Stimulated activated CD8-positive, alpha-beta memory T cell treated with anti-CD3 and anti-CD28 coated beads, Interleukin-4, amount 100 ng/mL, for 48 hours (primary cell): ENCODE data around the gene MZT2B.
"Not testable (repeated sequence)": the region's sequence is repeated elsewhere in the genome, so short reads cannot be mapped to it uniquely, and the experiment has no call there.

Source experiments
- DNase-seq: peaks from one replicate; pipeline ENCODE4 v3.0.0-alpha.2; 2020

The MZT2B gene

DNA sequence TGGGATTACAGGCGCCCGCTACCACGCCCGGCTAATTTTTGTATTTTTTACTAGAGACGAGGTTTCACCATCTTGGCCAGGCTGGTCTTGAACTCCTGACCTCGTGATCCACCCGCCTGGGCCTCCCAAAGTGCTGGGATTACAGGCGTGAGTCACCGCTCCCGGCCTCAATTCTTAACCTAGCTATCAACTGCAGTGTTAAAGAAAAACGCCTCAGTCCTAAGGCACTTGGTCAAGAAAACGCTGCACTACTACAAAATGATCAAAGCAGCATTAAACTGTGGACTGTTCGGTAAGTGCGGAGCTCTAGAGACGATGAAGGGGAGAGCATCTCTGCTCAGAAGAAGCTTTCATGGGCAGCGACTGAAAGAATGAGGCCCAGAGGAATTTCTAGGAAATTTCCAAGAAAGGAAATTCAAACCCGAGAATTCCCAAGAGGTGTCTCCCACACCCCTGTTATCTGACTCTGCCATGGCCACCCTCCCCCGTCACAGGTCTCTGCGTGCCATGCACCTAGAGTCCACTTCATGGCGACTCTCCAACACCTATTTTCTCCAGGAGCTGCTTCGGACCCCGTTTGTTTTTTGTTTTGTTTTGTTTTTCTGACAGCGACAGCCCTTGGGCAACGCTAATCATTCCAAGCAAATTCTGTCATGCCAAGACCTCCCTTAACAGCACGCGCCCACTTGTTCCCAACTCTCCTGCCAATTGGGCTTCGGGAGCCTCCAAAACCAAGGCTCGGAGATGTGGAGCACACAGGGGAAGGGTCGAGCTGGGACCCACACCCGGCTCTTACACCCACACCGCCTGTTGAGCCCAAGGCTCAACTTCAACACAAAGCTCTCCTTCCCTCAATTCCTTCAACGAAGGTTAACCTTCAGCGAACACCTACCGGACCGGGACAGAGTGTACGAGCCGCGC, 1.4 kb upstream of the MZT2B start:
- DNase-seq = not testable (repeated sequence)

DNA sequence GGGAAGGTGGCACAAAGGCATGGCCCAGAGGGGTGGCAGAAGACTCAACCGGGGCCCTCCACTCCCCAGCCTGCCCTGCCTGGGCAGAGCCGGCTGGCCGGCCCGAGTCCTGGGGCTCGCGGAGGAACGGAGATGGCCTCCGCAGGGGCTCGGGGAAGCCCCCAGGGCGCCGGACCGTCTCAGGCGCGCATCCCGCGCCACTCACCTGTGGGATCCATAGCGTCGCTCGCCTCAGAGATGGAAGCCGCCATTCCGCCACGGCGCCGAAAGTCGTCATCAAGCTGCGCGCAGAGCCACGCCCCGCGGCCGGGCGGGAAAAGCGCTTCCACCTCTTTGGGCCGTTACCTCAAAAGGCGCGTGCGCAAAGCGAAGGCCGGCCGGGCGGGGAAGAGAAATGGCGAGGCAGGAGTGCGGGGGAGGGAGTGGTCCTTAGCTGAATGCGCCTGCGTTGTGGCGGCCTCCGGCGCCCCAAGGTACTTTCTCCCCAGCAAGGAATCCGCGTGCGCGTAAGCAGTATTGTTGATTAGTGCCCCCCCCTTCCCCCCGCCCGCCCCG, 660 bp upstream of the MZT2B start, which contains the start of gene SMPD4:
Gene SMPD4, minus strand, starts transcription at position 278 of the 555 bp plus-strand sequence. CDS start 5,010 bp downstream, outside the sequence.
- DNase-seq = peak; percentile 98

- not testable (repeated sequence) for DNase-seq
These were observed 907 bp downstream of the MZT2B start for GRCh38 chr2:130182826-130183511.

DNA sequence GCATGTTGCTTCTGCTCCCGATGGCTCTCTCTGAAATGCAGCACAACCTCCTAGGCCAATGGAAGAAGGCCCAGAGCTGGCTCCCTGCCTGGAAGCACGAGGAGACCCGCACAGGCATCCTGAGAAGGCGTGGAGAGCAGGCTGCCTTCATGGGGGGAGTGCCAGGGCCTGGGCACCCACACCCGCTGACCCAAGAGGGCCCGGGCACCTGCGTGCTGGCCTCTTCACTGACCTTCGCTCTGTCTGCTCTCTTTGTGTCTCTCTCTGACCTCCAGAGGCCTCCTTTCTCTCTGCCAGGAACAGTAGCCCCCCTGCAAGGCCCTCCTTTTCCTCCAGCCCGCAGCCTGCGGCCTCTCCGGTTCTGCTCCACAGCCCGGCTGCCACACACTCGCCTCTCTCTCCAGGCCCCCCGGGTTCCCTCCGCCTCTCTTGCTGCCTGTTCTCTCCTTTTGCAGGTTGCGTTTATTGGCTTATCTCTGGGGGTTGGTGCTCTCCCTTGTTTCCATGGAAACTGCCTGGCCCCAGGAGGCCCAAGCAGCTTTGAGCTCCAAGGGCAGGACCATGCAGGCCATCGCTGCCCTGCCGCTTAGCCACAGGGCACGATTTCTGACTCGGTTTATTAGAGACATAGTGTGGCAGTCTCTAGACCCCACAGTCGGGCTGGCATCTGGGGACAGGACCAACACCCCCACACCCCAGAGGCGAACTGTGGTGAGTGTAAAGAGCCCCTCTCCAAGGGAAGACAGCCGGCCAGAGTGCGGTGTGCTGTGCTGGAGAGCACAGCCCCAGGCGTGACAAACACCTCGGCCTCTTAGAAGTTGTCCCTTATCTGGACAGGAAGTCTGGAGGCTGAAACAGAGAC, 1.7 kb downstream of the MZT2B start:
- no peak for DNase-seq

DNA sequence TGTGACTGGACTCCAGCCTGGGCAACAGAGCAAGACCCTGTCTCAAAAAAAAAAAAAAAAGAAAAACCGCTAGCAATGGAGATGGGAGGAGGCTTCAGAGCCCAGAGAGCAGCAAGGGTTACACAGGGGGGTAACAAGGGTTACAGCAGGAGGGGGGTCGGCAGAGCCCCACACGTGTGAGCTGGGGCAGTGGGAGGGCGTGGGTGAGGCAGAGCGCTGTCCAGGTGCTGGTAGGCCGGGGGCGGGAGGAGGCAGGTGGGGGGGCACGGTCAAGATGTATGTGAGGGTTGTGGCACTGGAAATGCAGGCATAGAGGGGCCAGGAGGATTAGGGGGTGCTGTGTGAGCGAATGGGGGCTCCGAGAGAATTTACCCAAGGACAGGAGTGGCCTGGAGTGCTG, 3.4 kb downstream of the MZT2B start:
- no peak for DNase-seq

DNA sequence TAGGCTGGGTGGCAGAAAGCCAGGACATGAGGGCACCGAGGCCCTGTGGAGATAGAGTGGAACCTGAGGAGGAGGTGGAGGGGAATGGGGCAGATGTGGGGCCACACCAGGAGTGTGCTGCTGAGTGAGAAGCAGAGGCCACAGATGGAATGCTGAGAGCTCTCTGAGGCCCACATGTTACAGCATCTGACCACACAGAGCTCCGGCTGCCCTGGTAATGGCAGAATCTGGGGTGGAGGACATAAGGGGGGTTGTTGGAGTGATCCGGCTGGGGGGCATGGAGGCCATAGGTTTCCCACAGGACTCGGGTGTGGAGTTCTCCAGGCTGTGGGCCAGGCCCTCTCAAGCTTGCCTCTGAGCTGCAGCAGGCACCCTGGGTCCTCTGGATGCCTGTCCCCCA, 3.8 kb downstream of the MZT2B start:
- no peak for DNase-seq

DNA sequence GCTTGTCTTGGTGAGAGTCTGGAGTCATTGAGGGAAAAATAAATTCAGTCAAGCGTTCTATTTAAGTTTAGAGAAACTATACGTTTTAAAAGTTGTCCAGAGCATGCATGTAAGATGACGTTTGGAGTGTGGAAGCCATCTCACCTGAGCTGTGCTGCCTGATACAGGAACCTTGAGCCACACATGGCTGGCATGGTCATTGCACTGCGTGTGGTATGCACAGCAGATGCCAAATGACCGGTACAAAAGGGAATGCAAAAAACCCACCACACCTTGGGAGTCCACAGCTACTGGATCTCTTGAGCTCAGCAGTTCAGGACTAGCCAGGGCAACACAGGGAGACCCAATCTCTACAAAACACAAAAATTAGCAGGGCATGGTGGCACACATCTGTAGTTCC, 4.3 kb downstream of the MZT2B start:
- no peak for DNase-seq

- DNase-seq = no peak
These were observed 5.2 kb downstream of the MZT2B start for GRCh38 chr2:130187268-130187667.

GRCh38 chr2:130187859-130188792, 6.1 kb downstream of the MZT2B start:
- DNase-seq = not testable (repeated sequence)

- not testable (repeated sequence) for DNase-seq
These were observed 6.9 kb downstream of the MZT2B start for GRCh38 chr2:130188958-130189357.

DNA sequence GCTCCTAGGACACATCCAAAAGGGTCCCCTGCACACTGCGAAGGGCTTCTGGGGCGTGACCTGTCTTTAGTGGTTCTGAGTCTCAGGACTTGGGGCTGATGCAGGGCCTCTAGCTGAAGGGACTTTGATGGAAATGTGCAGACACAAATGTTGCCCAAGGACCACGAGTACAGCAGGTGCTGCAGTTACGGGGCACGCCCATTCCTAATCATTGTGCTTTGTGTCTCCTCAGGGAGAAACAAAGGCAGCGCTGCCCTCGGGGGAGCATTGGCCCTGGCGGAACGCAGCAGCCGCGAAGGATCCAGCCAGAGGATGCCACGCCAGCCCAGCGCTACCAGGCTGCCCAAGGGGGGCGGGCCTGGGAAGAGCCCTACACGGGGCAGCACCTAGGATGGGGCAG, 8.2 kb downstream of the MZT2B start:
- no peak for DNase-seq

GRCh38 chr2:130191319-130191718, 9.3 kb downstream of the MZT2B start:
- DNase-seq = not testable (repeated sequence)

DNA sequence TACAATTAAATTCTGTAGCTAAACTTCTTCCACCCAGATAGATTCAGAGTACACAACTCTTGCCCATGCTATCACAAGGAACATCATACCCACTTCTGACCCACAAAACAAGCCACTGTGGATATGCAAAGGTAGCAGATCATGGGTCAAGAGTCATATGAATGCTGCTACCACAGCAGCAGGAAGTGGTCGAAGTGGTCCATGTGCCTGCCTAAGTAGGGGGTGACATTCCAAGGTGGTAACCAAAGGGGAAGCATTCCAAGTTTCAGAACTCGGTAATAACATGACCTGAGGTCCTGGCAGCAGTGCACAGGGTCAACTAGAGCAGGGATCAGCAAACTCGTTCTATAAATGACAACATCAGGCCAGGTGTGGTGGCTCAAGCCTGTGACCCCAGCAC, 10.4 kb downstream of the MZT2B start:
- not testable (repeated sequence) for DNase-seq

DNA sequence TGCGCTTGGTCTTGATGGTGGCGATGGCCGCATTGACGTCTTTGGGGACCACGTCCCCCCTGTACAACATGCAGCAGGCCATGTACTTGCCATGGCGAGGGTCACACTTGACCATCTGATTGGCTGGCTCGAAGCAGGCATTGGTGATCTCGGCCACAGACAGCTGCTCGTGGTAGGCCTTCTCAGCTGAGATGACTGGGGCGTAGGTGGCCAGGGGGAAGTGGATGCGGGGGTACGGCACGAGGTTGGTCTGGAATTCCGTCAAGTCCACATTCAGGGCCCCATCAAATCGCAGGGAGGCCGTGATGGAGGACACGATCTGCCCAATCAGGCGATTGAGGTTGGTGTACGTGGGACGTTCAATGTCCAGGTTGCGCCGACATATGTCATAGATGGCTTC, 11.8 kb downstream of the MZT2B start:
- not testable (repeated sequence) for DNase-seq

DNA sequence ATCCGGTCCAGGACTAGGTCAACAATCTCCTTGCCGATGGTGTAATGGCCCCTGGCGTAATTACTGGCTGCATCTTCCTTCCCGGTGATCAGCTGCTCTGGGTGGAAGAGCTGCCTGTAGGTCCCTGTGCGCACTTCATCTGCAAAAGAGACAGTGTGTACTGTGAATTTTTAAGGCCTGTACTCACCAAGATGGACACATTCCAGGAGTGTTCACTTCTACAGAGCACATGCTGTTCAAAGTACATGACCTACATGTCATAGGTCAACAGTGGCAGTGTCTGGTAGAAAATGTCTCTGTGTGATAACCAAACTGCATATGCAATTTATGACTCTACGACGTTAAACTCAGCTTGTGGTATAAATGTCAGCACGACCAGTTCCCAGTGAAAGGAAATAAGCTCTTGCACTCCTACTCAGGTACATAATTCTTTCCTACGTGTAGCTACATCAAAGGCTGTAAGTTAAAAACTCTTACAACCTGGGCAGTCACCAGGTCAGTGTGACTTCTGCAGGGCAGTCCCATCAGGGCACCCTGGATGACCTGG, 13.1 kb downstream of the MZT2B start:
- not testable (repeated sequence) for DNase-seq

DNA sequence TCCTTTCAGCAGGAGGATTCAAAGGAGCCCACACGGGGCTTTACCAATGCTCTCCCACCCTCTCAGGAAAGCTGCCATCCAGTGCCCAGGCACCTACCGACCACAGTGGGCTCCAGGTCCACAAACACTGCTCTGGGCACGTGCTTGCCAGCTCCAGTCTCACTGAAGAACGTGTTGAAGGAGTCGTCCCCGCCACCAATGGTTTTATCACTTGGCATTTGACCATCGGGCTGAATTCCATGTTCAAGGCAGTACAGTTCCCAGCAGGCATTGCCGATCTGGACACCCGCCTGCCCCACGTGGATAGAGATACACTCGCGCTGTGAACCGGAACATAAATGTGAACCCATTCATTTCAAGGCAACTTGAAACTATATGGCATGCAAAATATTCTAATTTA, 14.0 kb downstream of the MZT2B start:
- not testable (repeated sequence) for DNase-seq

- no peak for DNase-seq
These were observed 16.3 kb downstream of the MZT2B start, which contains the start of gene TUBA3E for GRCh38 chr2:130198343-130198742. TUBA3E (minus strand) TSS chr2:130198439; CDS start chr2:130198360, 79 bp downstream.

GRCh38 chr2:130202518-130202917, 20.5 kb downstream of the MZT2B start:
- DNase-seq = not testable (repeated sequence)

- DNase-seq = not testable (repeated sequence)
These were observed 21.1 kb downstream of the MZT2B start for GRCh38 chr2:130203150-130203549.

DNA sequence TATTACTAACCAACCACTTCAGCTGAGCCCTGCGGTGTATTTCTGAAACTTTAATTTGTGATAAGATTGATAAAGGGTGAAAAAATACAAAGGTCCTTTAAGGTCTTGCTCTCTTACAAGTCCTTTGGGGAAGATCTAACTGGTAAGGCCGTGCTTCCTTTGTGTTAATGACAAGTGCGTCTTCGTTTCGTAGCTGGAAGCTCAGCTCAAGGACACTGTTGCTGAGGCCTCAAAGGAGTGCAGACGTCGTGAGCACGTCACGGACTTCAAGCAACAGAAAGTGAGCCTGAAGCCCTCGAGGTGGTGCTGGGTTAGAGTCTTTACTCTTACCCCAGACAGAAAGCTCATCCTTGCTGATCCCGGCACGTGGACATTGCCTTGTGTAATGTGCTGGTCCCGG, 25.0 kb downstream of the MZT2B start:
- not testable (repeated sequence) for DNase-seq

GRCh38 chr2:130219147-130219546, 37.1 kb downstream of the MZT2B start:
- not testable (repeated sequence) for DNase-seq
